ENCODE results near the gene FBXW7. TPM values are rescaled to one million over a fixed set of nuclear protein-coding genes. Genes with fewer than 3 reads are reported as not detected.

Gene FBXW7
- polyA plus RNA-seq, 2 of the 4 experiments (the other 2 are of a cell fraction), result 7.2 to 12.5 TPM

DNA sequence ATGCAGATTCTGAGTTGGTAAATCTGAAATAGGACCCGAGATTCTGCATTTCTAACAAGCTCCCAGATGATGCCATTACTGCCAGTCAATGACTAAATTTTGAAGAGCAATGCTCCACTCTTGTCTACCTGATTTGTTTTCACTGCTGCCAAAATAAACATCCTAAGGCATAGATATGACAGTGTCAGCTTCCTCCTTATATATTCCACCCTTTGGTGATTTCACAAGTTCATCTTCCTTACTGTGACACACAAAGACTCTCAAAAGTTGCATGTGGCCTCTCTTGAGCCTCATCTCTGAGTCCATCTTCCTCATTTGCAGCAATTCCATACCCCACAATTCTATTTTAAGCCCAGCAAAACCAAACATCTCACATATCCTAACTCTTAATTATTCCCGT is 110.9 kb downstream of the FBXW7 start:
- TF ChIP-seq, protein P1, sequence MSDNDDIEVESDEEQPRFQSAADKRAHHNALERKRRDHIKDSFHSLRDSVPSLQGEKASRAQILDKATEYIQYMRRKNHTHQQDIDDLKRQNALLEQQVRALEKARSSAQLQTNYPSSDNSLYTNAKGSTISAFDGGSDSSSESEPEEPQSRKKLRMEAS (IDR thresholded peaks at IDR 0.05), result no peak
- no peak for TF ChIP-seq E2F6 (IDR thresholded peaks at IDR 0.05; ENCODE audit: borderline replicate concordance, low read depth)
- TF ChIP-seq, protein P2, sequence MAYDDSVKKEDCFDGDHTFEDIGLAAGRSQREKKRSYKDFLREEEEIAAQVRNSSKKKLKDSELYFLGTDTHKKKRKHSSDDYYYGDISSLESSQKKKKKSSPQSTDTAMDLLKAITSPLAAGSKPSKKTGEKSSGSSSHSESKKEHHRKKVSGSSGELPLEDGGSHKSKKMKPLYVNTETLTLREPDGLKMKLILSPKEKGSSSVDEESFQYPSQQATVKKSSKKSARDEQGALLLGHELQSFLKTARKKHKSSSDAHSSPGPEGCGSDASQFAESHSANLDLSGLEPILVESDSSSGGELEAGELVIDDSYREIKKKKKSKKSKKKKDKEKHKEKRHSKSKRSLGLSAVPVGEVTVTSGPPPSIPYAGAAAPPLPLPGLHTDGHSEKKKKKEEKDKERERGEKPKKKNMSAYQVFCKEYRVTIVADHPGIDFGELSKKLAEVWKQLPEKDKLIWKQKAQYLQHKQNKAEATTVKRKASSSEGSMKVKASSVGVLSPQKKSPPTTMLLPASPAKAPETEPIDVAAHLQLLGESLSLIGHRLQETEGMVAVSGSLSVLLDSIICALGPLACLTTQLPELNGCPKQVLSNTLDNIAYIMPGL (CRISPR knock-in tag; IDR thresholded peaks at IDR 0.05; ENCODE audit: borderline replicate concordance), result no peak
- no peak for TF ChIP-seq NR3C1 (IDR thresholded peaks at IDR 0.05)
- no peak for TF ChIP-seq HDAC2 (IDR thresholded peaks at IDR 0.05)
- no peak for TF ChIP-seq EP300 (IDR thresholded peaks at IDR 0.05)
- no peak for TF ChIP-seq CEBPB (IDR thresholded peaks at IDR 0.05)
- TF ChIP-seq TP53 (CRISPR knock-in tag; IDR thresholded peaks at IDR 0.05), result no peak
- no peak for TF ChIP-seq FOSL2 (IDR thresholded peaks at IDR 0.05)
- no peak for TF ChIP-seq FOSL2 (CRISPR knock-in tag; IDR thresholded peaks at IDR 0.05)
- no peak for TF ChIP-seq KDM1A (IDR thresholded peaks at IDR 0.05; ENCODE audit: low read depth)
- TF ChIP-seq CTCF (IDR thresholded peaks at IDR 0.05), result no peak
- no peak for TF ChIP-seq JUNB (IDR thresholded peaks at IDR 0.05)
- TF ChIP-seq ZC3H11A (IDR thresholded peaks at IDR 0.05), result no peak
- TF ChIP-seq TFCP2L1 (CRISPR knock-in tag; IDR thresholded peaks at IDR 0.05), result no peak
- TF ChIP-seq EHF (CRISPR knock-in tag; IDR thresholded peaks at IDR 0.05), result no peak
- TF ChIP-seq, protein P3, sequence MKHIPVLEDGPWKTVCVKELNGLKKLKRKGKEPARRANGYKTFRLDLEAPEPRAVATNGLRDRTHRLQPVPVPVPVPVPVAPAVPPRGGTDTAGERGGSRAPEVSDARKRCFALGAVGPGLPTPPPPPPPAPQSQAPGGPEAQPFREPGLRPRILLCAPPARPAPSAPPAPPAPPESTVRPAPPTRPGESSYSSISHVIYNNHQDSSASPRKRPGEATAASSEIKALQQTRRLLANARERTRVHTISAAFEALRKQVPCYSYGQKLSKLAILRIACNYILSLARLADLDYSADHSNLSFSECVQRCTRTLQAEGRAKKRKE (CRISPR knock-in tag; IDR thresholded peaks at IDR 0.05; ENCODE audit: low read depth), result no peak
- TF ChIP-seq FOSB (CRISPR knock-in tag; IDR thresholded peaks at IDR 0.05), result no peak
- CTCF ChIA-PET, result no interaction called here
- H3K4me1 ChIP-seq, result peaks cover 12% of the 10 kb centered on the region
- DNase-seq (ENCODE audit: low read depth in 1 of 2, low spot score in 1 of 2) (no peak), FAIRE-seq (no peak), ATAC-seq (no peak)
- peak overlapping the region; percentile 23; the same call in 2 of the 3 replicates for H3K4me2 ChIP-seq
- POLR2A ChIA-PET, result no interaction called here
- no peak overlapping the region for H3K27ac ChIP-seq
- H3K4me3 ChIP-seq, result no peak overlapping the region
- no peaks in the 10 kb centered on the region for H3K9me3 ChIP-seq
- WGBS (ENCODE audit: missing lambda C conversion rate), result 67% methylated on average over 2 of the region's 2 CpGs

- POLR2A ChIA-PET, result no interaction called here
These were observed 111.5 kb downstream of the FBXW7 start for GRCh38 chr4:152424396-152424795.

GRCh38 chr4:152422817-152423320 is 113.0 kb downstream of the FBXW7 start:
- Histone ChIP-seq H3K4me3 (no peak overlapping the region), H3K4me1 (peaks cover 12% of the 10 kb centered on the region), H3K9me3 (no peaks in the 10 kb centered on the region), H3K27ac (no peak overlapping the region), H3K4me2 (no peak overlapping the region)
- CTCF ChIA-PET, result interaction anchor here (0.7 to 0.9 kb wide), 3 partner anchors 11 to 115 kb away, joined by 3 read pairs; no protein-coding TSS in a partner anchor
- no peak for DNase-seq (ENCODE audit: low read depth in 1 of 2, low spot score in 1 of 2)
- TF ChIP-seq MAFK (IDR thresholded peaks at IDR 0.05; ENCODE audit: partially characterized antibody) (peak; percentile 33), HEYL (CRISPR knock-in tag; IDR thresholded peaks at IDR 0.05) (no peak)
- POLR2A ChIA-PET, result no interaction called here
- 78% methylated on average over 1 of the region's 1 CpG for WGBS (ENCODE audit: missing lambda C conversion rate)
- no peak for ATAC-seq
- no peak for FAIRE-seq

More at GRCh38 chr4:152424396-152424795, 111.5 kb downstream of the FBXW7 start:
- Histone ChIP-seq H3K4me1 (peaks cover 12% of the 10 kb centered on the region), H3K9me3 (no peaks in the 10 kb centered on the region), H3K4me3 (no peak overlapping the region), H3K27ac (no peak overlapping the region), H3K4me2 (no peak overlapping the region)
- CTCF ChIA-PET, result interaction anchor here (1.0 kb wide), 1 partner anchor 15 kb away, joined by 4 read pairs; no protein-coding TSS in a partner anchor
- WGBS (ENCODE audit: missing lambda C conversion rate), result 91% methylated on average over 3 of the region's 3 CpGs
- TF ChIP-seq HEYL (CRISPR knock-in tag; IDR thresholded peaks at IDR 0.05), result no peak
- no peak for TF ChIP-seq NR3C1 (IDR thresholded peaks at IDR 0.05)
- DNase-seq (ENCODE audit: low read depth in 1 of 2, low spot score in 1 of 2) (no peak), ATAC-seq (no peak), FAIRE-seq (no peak)

All from A549 (cell line).